ENCODE data around the gene VWA5B1. TPM values are rescaled to one million over a fixed set of nuclear protein-coding genes. Genes with fewer than 3 reads are reported as not detected.

Gene VWA5B1
- total and polyA plus RNA-seq, 2 donors (not counting 3 experiments of a cell fraction or from before 2014, with no cell fraction given) = not detected

GRCh38 chr1:20356850-20357459 is 66.3 kb downstream of the VWA5B1 start:
- POLR2A ChIA-PET = no interaction called here

GRCh38 chr1:20357796-20358195 is 67.1 kb downstream of the VWA5B1 start:
- dilution Hi-C loops (cut with MboI; ENCODE audit: extremely low pct_ligation_motif_present, low sequenced_read_pairs) = no loop called here
- H3K36me3 ChIP-seq (ENCODE audit: control insufficient read depth in 2 of 2, extremely low read depth in 1 of 2, insufficient read depth in 2 of 2, low read length in 2 of 2) = no peaks in the 10 kb centered on the region
- ChIA-PET POLR2A (no interaction called here), CTCF (interaction anchor here (1.1 kb wide), 1 partner anchor 145 kb away, joined by 3 read pairs; no protein-coding TSS in a partner anchor)
- H3K4me2 ChIP-seq (ENCODE audit: insufficient read depth, low read length) = no peak overlapping the region
- no peak overlapping the region for H3K4me3 ChIP-seq (replicated peaks in 1 of 3; ENCODE audit: insufficient read depth in 1 of 3, low read depth in 1 of 3, low read length in 3 of 3)
- H3K79me2 ChIP-seq (ENCODE audit: control insufficient read depth, insufficient read depth, low read length) = no peaks in the 10 kb centered on the region
- no peaks in the 10 kb centered on the region for H3K4me1 ChIP-seq (ENCODE audit: control insufficient read depth, extremely low read depth, insufficient read depth, low read length)
- H2AFZ ChIP-seq (ENCODE audit: low read depth, low read length) = no peak overlapping the region
- H3K9ac ChIP-seq (replicated peaks; ENCODE audit: extremely low read depth, insufficient read depth, low read length) = no peak overlapping the region
- BruUV-seq (replicated peaks) = no TSS peak
- peaks cover 0 to 2% of the 10 kb centered on the region in 2 experiments for H3K27me3 ChIP-seq (ENCODE audit: control insufficient read depth in 2 of 2, insufficient read depth in 2 of 2, low read length in 2 of 2)
- H4K20me1 ChIP-seq (replicated peaks; ENCODE audit: control insufficient read depth, extremely low read depth, insufficient read depth, low read length) = no peaks in the 10 kb centered on the region
- no peak overlapping the region for H3K27ac ChIP-seq (ENCODE audit: insufficient read depth, low read depth, low read length)
- no peak for FAIRE-seq
- no peak for DNase-seq (ENCODE audit: low read depth, low spot score)
- H3K9me3 ChIP-seq (replicated peaks; ENCODE audit: control insufficient read depth, insufficient read depth, low read length) = no peaks in the 10 kb centered on the region
- intact Hi-C loops (cut with micrococcal nuclease) = no loop called here
- H3K9me1 ChIP-seq (replicated peaks; ENCODE audit: control insufficient read depth, extremely low read depth, insufficient read depth, low read length) = no peaks in the 10 kb centered on the region
- TF ChIP-seq CTCF (IDR thresholded peaks at IDR 0.05; ENCODE audit: extremely low read depth in 1 of 2, insufficient read depth in 1 of 2, low read depth in 1 of 2, low read length in 2 of 2) (no peak), FOS (IDR thresholded peaks at IDR 0.05; ENCODE audit: borderline replicate concordance, insufficient read depth, low read length) (no peak), POLR2AphosphoS5 (IDR thresholded peaks at IDR 0.05; ENCODE audit: insufficient read depth, low read depth, low read length) (no peak), GATA2 (IDR thresholded peaks at IDR 0.05; ENCODE audit: insufficient read depth, insufficient read length, low read depth, low read length) (no peak), JUN (IDR thresholded peaks at IDR 0.05; ENCODE audit: borderline replicate concordance, insufficient read depth, insufficient read length, low read depth) (no peak), MAX (IDR thresholded peaks at IDR 0.05; ENCODE audit: insufficient read depth, insufficient read length) (no peak), EZH2 (IDR thresholded peaks at IDR 0.05; ENCODE audit: borderline replicate concordance, low read depth, low read length, severe bottlenecking) (no peak), MYC (IDR thresholded peaks at IDR 0.05; ENCODE audit: low read depth, low read length) (no peak), POLR2A (IDR thresholded peaks at IDR 0.05; ENCODE audit: low read depth, low read length) (no peak)

More at GRCh38 chr1:20356850-20357459, 66.3 kb downstream of the VWA5B1 start:
- Histone ChIP-seq H3K27me3 (ENCODE audit: control insufficient read depth in 2 of 2, insufficient read depth in 2 of 2, low read length in 2 of 2) (no peaks in the 10 kb centered on the region), H3K79me2 (ENCODE audit: control insufficient read depth, insufficient read depth, low read length) (no peaks in the 10 kb centered on the region), H3K27ac (ENCODE audit: insufficient read depth, low read depth, low read length) (no peak overlapping the region), H3K9me1 (replicated peaks; ENCODE audit: control insufficient read depth, extremely low read depth, insufficient read depth, low read length) (no peaks in the 10 kb centered on the region), H3K4me2 (ENCODE audit: insufficient read depth, low read length) (no peak overlapping the region), H3K4me3 (replicated peaks in 1 of 3; ENCODE audit: insufficient read depth in 1 of 3, low read depth in 1 of 3, low read length in 3 of 3) (no peak overlapping the region), H3K9me3 (replicated peaks; ENCODE audit: control insufficient read depth, insufficient read depth, low read length) (no peaks in the 10 kb centered on the region), H2AFZ (ENCODE audit: low read depth, low read length) (no peak overlapping the region), H3K36me3 (ENCODE audit: control insufficient read depth in 2 of 2, extremely low read depth in 1 of 2, insufficient read depth in 2 of 2, low read length in 2 of 2) (no peaks in the 10 kb centered on the region), H3K4me1 (ENCODE audit: control insufficient read depth, extremely low read depth, insufficient read depth, low read length) (no peaks in the 10 kb centered on the region), H3K9ac (replicated peaks; ENCODE audit: extremely low read depth, insufficient read depth, low read length) (no peak overlapping the region), H4K20me1 (replicated peaks; ENCODE audit: control insufficient read depth, extremely low read depth, insufficient read depth, low read length) (no peaks in the 10 kb centered on the region)
- FAIRE-seq = no peak
- DNase-seq (ENCODE audit: low read depth, low spot score) = no peak
- intact Hi-C loops (cut with micrococcal nuclease) (no loop called here), dilution Hi-C loops (cut with MboI; ENCODE audit: extremely low pct_ligation_motif_present, low sequenced_read_pairs) (no loop called here)
- no TSS peak for BruUV-seq (replicated peaks)
- CTCF ChIA-PET = interaction anchor here (1.1 kb wide), 1 partner anchor 144 kb away, joined by 3 read pairs; no protein-coding TSS in a partner anchor
- no peak for TF ChIP-seq POLR2A (IDR thresholded peaks at IDR 0.05; ENCODE audit: low read depth, low read length)
- no peak for TF ChIP-seq GATA2 (IDR thresholded peaks at IDR 0.05; ENCODE audit: insufficient read depth, insufficient read length, low read depth, low read length)
